NT2/D1 (cell line): Measurements from ENCODE around the gene PGGHG.

Experiments used
- SUZ12 ChIP-seq: IDR thresholded peaks from 2 replicates; pipeline ENCODE4 v1.6.1; 2011; ENCODE audit not compliant: insufficient read length, insufficient read depth; ENCODE audit errors: extremely low read depth
- YY1 ChIP-seq: IDR thresholded peaks from 2 replicates; pipeline ENCODE4 v1.6.1; 2011; ENCODE audit not compliant: insufficient read length, insufficient read depth
- ZNF274 ChIP-seq: IDR thresholded peaks from 2 replicates; pipeline ENCODE4 v1.6.1; 2011; ENCODE audit warnings: mild to moderate bottlenecking, low read depth, low read length

- TF ChIP-seq ZNF274 = no peak
- TF ChIP-seq SUZ12 = no peak
- TF ChIP-seq YY1 = no peak
Observed at GRCh38 chr11:261624-262023, 27.3 kb upstream of the PGGHG start.
